ENCODE data around the gene SLC7A6.

The SLC7A6 gene

GRCh38 chr16:68342620-68343019 lies 78.3 kb downstream of the SLC7A6 start:
- no peak for DNase-seq (ENCODE audit: low read depth in 1 of 2, low spot score in 1 of 2)

- DNase-seq (ENCODE audit: low read depth in 1 of 2, low spot score in 1 of 2), result no peak
Observed at GRCh38 chr16:68343137-68343536, 78.8 kb downstream of the SLC7A6 start.

GRCh38 chr16:68344252-68344651 lies 79.9 kb downstream of the SLC7A6 start:
- no peak for DNase-seq (ENCODE audit: low read depth in 1 of 2, low spot score in 1 of 2)

GRCh38 chr16:68345351-68345810 lies 81.1 kb downstream of the SLC7A6 start:
- no peak for DNase-seq (ENCODE audit: low read depth in 1 of 2, low spot score in 1 of 2)

GRCh38 chr16:68345958-68346635 lies 81.8 kb downstream of the SLC7A6 start:
- no peak for DNase-seq (ENCODE audit: low read depth in 1 of 2, low spot score in 1 of 2)

GRCh38 chr16:68346892-68347480 lies 82.7 kb downstream of the SLC7A6 start:
- DNase-seq (ENCODE audit: low read depth in 1 of 2, low spot score in 1 of 2), result no peak

DNA sequence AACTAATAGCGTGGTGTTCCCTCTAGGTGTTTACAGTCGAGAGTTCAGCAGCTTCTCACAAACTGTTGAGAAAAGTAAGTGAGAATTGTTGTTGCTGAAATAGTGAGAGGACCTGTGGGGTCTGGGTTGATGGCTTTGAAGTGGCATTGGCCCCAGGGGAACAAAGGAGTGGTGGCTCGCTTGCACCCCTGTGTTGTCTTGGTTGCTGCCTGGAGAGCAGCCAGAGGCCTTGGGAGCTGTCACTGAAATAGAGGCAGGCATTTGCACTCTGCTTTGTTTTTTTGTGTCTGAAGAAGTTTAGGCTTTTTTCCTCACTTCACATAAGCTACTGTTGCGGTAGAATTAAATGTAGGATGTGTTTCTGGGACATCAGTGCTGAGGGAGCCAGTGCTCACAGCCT lies 83.3 kb downstream of the SLC7A6 start:
- DNase-seq (ENCODE audit: low read depth in 1 of 2, low spot score in 1 of 2), result no peak

- no peak for DNase-seq (ENCODE audit: low read depth in 1 of 2, low spot score in 1 of 2)
Observed at GRCh38 chr16:68348639-68349445, 84.5 kb downstream of the SLC7A6 start.

DNA sequence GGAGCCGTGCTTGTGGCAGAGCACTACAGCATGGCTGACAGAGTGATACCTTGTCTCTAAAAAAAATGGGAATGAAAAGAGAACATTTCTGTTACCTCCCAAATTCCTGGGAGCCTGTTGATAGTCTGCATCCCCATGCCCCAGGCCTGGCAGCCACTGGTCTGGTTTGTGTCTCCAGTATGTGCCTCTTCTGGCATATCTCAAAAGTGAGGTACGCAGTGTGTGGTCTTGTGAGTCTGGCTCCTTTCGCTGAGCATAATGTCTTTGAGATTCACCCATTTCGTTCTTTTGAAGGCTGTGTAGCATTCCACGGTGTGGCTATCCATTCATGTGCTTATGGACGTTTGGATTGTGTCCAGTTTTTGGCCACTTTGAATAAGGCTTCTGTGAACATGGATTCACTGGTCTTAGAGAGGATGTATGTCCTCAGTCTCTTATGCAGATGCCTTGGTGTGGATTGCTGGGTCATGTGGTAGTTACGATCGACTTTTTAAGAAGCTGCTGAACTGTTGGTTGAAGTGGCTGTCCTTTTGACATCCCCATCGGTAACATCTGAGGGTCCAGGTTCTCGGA lies 85.6 kb downstream of the SLC7A6 start:
- no peak for DNase-seq (ENCODE audit: low read depth in 1 of 2, low spot score in 1 of 2)

- no peak for DNase-seq (ENCODE audit: low read depth in 1 of 2, low spot score in 1 of 2)
Observed at GRCh38 chr16:68350813-68351350, 86.6 kb downstream of the SLC7A6 start.
